Smooth muscle cell (in vitro differentiated cells): ENCODE results near the gene SDF2. TPM values are rescaled to one million over a fixed set of nuclear protein-coding genes. Genes with fewer than 3 reads are reported as not detected.

Experiments
- DNase-seq: peaks from one replicate; lab custom pipeline; 2025; ENCODE audit not compliant: unreplicated experiment; lab: John Stamatoyannopoulos, UW
- H2AFZ ChIP-seq: fragments of 200-600 bp; sonication (generic); 2 replicates; pipeline ENCODE4 v1.6.0; 2016; ENCODE audit warnings: antibody characterized with exemption, low read depth, mild to moderate bottlenecking
- H3F3A ChIP-seq: fragments of 200-600 bp; sonication (generic); 2 replicates; pipeline ENCODE4 v1.6.0; 2017; ENCODE audit warnings: antibody characterized with exemption, low read depth
- H3K27ac ChIP-seq: fragments of 200-600 bp; sonication (generic); 2 replicates; pipeline ENCODE4 v1.5.1; 2016; ENCODE audit warnings: low read depth, mild to moderate bottlenecking
- H3K27me3 ChIP-seq: fragments of 200-600 bp; sonication (generic); 2 replicates; pipeline ENCODE4 v1.6.1; 2016; ENCODE audit warnings: low read depth, mild to moderate bottlenecking
- H3K36me3 ChIP-seq: fragments of 200-600 bp; sonication (generic); 2 replicates; pipeline ENCODE4 v1.5.1; 2016; ENCODE audit warnings: low read depth
- H3K4me1 ChIP-seq: fragments of 200-600 bp; sonication (generic); 2 replicates; pipeline ENCODE4 v1.5.1; 2016; ENCODE audit warnings: low read depth
- H3K4me2 ChIP-seq: fragments of 200-600 bp; sonication (generic); 2 replicates; pipeline ENCODE4 v1.6.0; 2016; ENCODE audit warnings: mild to moderate bottlenecking
- H3K4me3 ChIP-seq: fragments of 200-600 bp; sonication (generic); 2 replicates; pipeline ENCODE4 v1.5.1; 2016; ENCODE audit warnings: mild to moderate bottlenecking
- H3K79me2 ChIP-seq: fragments of 200-600 bp; sonication (generic); 2 replicates; pipeline ENCODE4 v1.6.0; 2016; ENCODE audit warnings: low read depth, mild to moderate bottlenecking
- H3K9ac ChIP-seq: fragments of 200-600 bp; sonication (generic); 2 replicates; pipeline ENCODE4 v1.6.0; 2016; ENCODE audit warnings: low read depth
- H3K9me3 ChIP-seq: fragments of 200-600 bp; sonication (generic); replicated peaks from 2 replicates; pipeline ENCODE4 v1.5.1; 2016; ENCODE audit warnings: low read depth
- H4K20me1 ChIP-seq: fragments of 200-600 bp; sonication (generic); 2 replicates; pipeline ENCODE4 v1.6.0; 2016; ENCODE audit warnings: low read depth
- CTCF ChIP-seq: fragments of 200-600 bp; sonication (generic); IDR thresholded peaks from 2 replicates; pipeline ENCODE4 v1.5.1; 2017; ENCODE audit warnings: borderline replicate concordance, mild to moderate bottlenecking, antibody characterized with exemption; ENCODE audit not compliant: insufficient read depth, poor library complexity, severe bottlenecking
- WGBS: methylation state at CpG from one replicate; pipeline ENCODE4 v1.1.7; 2016; ENCODE audit warnings: low lambda C conversion rate; 5-methylcytosine and 5-hydroxymethylcytosine counted together
- polyA plus RNA-seq: library from polyadenylated mRNA; unstranded; fragments of >200 nt; fragmentation: Nextera tagmentation; extraction: Ambion mirVana; gene quantifications from 2 replicates; pipeline ENCODE4 v1.2.1, GENCODE V29; 2016
- total RNA-seq: library from RNA; depleted of rRNA; stranded (reverse); fragments of >200 nt; gene quantifications from 2 replicates; pipeline ENCODE4 v1.2.3, GENCODE V29; 2014

SDF2 gene
- total and polyA plus RNA-seq, 2 experiments from 2014 or later: 88.6 to 96.5 TPM

- no peak for TF ChIP-seq CTCF
- Histone ChIP-seq H3K27ac (no peak overlapping the region), H3K9ac (no peak overlapping the region), H3K27me3 (no peaks in the 10 kb centered on the region), H3K4me2 (no peak overlapping the region), H3K36me3 (peaks cover 6% of the 10 kb centered on the region), H3K9me3 (no peaks in the 10 kb centered on the region), H3K4me1 (peaks cover 10% of the 10 kb centered on the region), H3K4me3 (no peak overlapping the region), H3F3A (no peaks in the 10 kb centered on the region), H4K20me1 (no peaks in the 10 kb centered on the region), H3K79me2 (no peaks in the 10 kb centered on the region), H2AFZ (no peak overlapping the region)
- WGBS: 96% methylated on average over 10 of the region's 10 CpGs
- no peak for DNase-seq
Observed at GRCh38 chr17:28702026-28702751, 40.5 kb upstream of the SDF2 start.

- no peak for DNase-seq
- no peak overlapping the region for H3K4me2 ChIP-seq
- no peak overlapping the region for H3K9ac ChIP-seq
- H3K4me3 ChIP-seq: no peak overlapping the region
- H3K9me3 ChIP-seq: no peaks in the 10 kb centered on the region
- no peak for TF ChIP-seq CTCF
- no peaks in the 10 kb centered on the region for H3K27me3 ChIP-seq
- peaks cover 9% of the 10 kb centered on the region for H3K36me3 ChIP-seq
- 98% methylated on average over 10 of the region's 10 CpGs for WGBS
- peaks cover 10% of the 10 kb centered on the region for H3K4me1 ChIP-seq
- H3F3A ChIP-seq: no peaks in the 10 kb centered on the region
- no peaks in the 10 kb centered on the region for H4K20me1 ChIP-seq
- no peak overlapping the region for H2AFZ ChIP-seq
- H3K79me2 ChIP-seq: no peaks in the 10 kb centered on the region
- H3K27ac ChIP-seq: no peak overlapping the region
Observed at GRCh38 chr17:28700830-28701492, 39.3 kb upstream of the SDF2 start.

- no peak for DNase-seq
- TF ChIP-seq CTCF: no peak
Observed at GRCh38 chr17:28700278-28700677, 38.6 kb upstream of the SDF2 start.

More at GRCh38 chr17:28700278-28700677, 38.6 kb upstream of the SDF2 start:
- no peaks in the 10 kb centered on the region for H3K9me3 ChIP-seq
- no peak overlapping the region for H3K27ac ChIP-seq
- H3K4me2 ChIP-seq: no peak overlapping the region
- H3K36me3 ChIP-seq: peaks cover 9% of the 10 kb centered on the region
- no peak overlapping the region for H3K9ac ChIP-seq
- H3K4me3 ChIP-seq: no peak overlapping the region
- no peak overlapping the region for H2AFZ ChIP-seq
- no peaks in the 10 kb centered on the region for H3F3A ChIP-seq
- no peaks in the 10 kb centered on the region for H4K20me1 ChIP-seq
- H3K27me3 ChIP-seq: no peaks in the 10 kb centered on the region
- no peaks in the 10 kb centered on the region for H3K79me2 ChIP-seq
- over 99% methylated on average over 8 of the region's 8 CpGs for WGBS
- H3K4me1 ChIP-seq: peaks cover 10% of the 10 kb centered on the region
